ENCODE measurements around the gene GPR157.
A peak's percentile ranks its signal among the peaks of the same experiment; 100 is the strongest.

GPR157 gene

GRCh38 chr1:9112961-9113880, 15.7 kb downstream of the GPR157 start:
- no peak for TF ChIP-seq CTCF (IDR thresholded peaks at IDR 0.05; ENCODE audit: low read depth, low read length)
- DNase-seq (ENCODE audit: extremely low read depth, low read depth) = no peak

GRCh38 chr1:9111957-9112356, 16.9 kb downstream of the GPR157 start:
- no peak for DNase-seq (ENCODE audit: extremely low read depth, low read depth)
- no peak for TF ChIP-seq CTCF (IDR thresholded peaks at IDR 0.05; ENCODE audit: low read depth, low read length)

- no peak for DNase-seq (ENCODE audit: extremely low read depth, low read depth)
- no peak for TF ChIP-seq CTCF (IDR thresholded peaks at IDR 0.05; ENCODE audit: low read depth, low read length)
Observed at GRCh38 chr1:9111357-9111691, 17.6 kb downstream of the GPR157 start.

- peak; percentile 77 for DNase-seq (ENCODE audit: extremely low read depth, low read depth)
- TF ChIP-seq CTCF (IDR thresholded peaks at IDR 0.05; ENCODE audit: low read depth, low read length) = peak; percentile 95
Observed at GRCh38 chr1:9110669-9111356, 18.1 kb downstream of the GPR157 start.

- no peak for DNase-seq (ENCODE audit: extremely low read depth, low read depth)
- no peak for TF ChIP-seq CTCF (IDR thresholded peaks at IDR 0.05; ENCODE audit: low read depth, low read length)
Observed at GRCh38 chr1:9108056-9108665, 20.7 kb downstream of the GPR157 start.

- TF ChIP-seq CTCF (IDR thresholded peaks at IDR 0.05; ENCODE audit: low read depth, low read length) = no peak
- no peak for DNase-seq (ENCODE audit: extremely low read depth, low read depth)
Observed at GRCh38 chr1:9107136-9107535, 21.8 kb downstream of the GPR157 start.

- TF ChIP-seq CTCF (IDR thresholded peaks at IDR 0.05; ENCODE audit: low read depth, low read length) = no peak
- no peak for DNase-seq (ENCODE audit: extremely low read depth, low read depth)
Observed at GRCh38 chr1:9106286-9106685, 22.6 kb downstream of the GPR157 start.
